ENCODE results near the gene PPA1.
"Not testable (repeated sequence)": the region's sequence is repeated elsewhere in the genome, so short reads cannot be mapped to it uniquely, and the experiment has no call there.

The PPA1 gene

DNA sequence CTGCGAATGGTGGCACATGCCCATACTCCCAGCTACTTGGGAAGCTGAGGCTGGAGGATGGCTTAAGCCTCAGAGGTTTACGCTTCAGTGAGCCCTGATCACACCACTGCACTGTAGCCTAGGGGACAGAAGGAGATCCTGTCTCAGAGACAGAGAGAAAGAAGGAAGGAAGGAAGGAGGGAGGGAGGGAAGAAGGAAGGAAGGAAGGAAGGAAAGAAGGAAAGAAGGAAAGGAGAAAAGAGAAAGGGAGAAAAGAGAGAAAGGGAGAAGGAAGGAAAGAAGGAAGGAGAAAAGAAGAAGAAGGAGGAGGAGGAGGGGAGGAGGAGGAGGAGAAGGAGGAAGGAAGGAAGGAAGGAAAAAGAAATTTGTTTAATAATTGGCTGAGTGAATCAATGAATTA is 49.9 kb downstream of the PPA1 start:
- no peak overlapping the region for H3K27ac ChIP-seq (ENCODE audit: low read length)
- no peak overlapping the region for H3K4me3 ChIP-seq (ENCODE audit: low read depth in 1 of 2, low read length in 2 of 2)
- H3K4me1 ChIP-seq (ENCODE audit: control insufficient read depth in 1 of 2, insufficient read depth in 2 of 2, low read length in 2 of 2) = no peaks in the 10 kb centered on the region
- H3K36me3 ChIP-seq (ENCODE audit: control insufficient read depth in 1 of 2, insufficient read depth in 2 of 2, low read length in 2 of 2) = no peaks in the 10 kb centered on the region
- H3K9me3 ChIP-seq (ENCODE audit: control insufficient read depth in 1 of 2, low read length in 2 of 2) = no peaks in the 10 kb centered on the region
- H3K27me3 ChIP-seq (ENCODE audit: low read depth, low read length) = no peaks in the 10 kb centered on the region

GRCh38 chr10:70179209-70179608 is 54.0 kb downstream of the PPA1 start:
- H3K4me3 ChIP-seq (ENCODE audit: low read depth in 1 of 2, low read length in 2 of 2); H3K4me1 ChIP-seq (ENCODE audit: control insufficient read depth in 1 of 2, insufficient read depth in 2 of 2, low read length in 2 of 2): not testable (repeated sequence)

DNA sequence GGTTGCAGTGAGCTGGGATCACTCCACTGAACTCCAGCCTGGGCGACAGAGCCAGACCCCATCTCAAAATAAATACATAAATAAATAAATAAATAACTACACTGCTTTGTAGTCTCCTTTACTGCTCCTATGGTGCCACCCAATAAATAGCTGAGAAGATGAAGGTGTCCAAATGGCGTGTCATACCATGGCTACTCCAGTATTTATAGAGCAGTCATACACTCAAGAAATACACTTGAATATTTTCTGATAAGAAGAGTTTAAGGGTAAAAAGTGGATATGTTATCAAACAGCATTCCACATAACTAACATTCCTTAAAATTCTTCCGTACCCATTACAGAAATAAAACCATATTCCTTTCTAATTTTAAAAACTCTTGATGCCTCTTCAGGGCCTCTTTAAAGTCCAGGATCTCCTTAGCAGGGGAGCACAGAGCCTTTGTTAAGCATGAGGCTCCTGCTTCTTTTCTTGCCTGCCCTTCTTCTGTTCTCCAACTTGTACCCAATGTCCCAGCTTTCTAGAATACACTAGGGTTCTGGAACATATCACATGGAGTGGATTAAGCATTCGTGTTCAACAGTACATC is 55.0 kb downstream of the PPA1 start:
- H3K36me3 ChIP-seq (ENCODE audit: control insufficient read depth in 1 of 2, insufficient read depth in 2 of 2, low read length in 2 of 2) = no peaks in the 10 kb centered on the region
- no peaks in the 10 kb centered on the region for H3K9me3 ChIP-seq (ENCODE audit: control insufficient read depth in 1 of 2, low read length in 2 of 2)
- H3K27ac ChIP-seq (ENCODE audit: low read length) = no peak overlapping the region
- H3K4me3 ChIP-seq (ENCODE audit: low read depth in 1 of 2, low read length in 2 of 2) = no peak overlapping the region
- peaks cover 0 to 4% of the 10 kb centered on the region in 2 donors for H3K4me1 ChIP-seq (ENCODE audit: control insufficient read depth in 1 of 2, insufficient read depth in 2 of 2, low read length in 2 of 2)
- H3K27me3 ChIP-seq (ENCODE audit: low read depth, low read length) = no peaks in the 10 kb centered on the region

More at GRCh38 chr10:70179209-70179608, 54.0 kb downstream of the PPA1 start:
- not testable (repeated sequence) for H3K36me3 ChIP-seq (ENCODE audit: control insufficient read depth in 1 of 2, insufficient read depth in 2 of 2, low read length in 2 of 2); H3K27ac ChIP-seq (ENCODE audit: low read length); H3K27me3 ChIP-seq (ENCODE audit: low read depth, low read length); H3K9me3 ChIP-seq (ENCODE audit: control insufficient read depth in 1 of 2, low read length in 2 of 2)

GRCh38 chr10:70176441-70176840 is 56.8 kb downstream of the PPA1 start:
- H3K36me3 ChIP-seq (ENCODE audit: control insufficient read depth in 1 of 2, insufficient read depth in 2 of 2, low read length in 2 of 2) = no peaks in the 10 kb centered on the region

DNA sequence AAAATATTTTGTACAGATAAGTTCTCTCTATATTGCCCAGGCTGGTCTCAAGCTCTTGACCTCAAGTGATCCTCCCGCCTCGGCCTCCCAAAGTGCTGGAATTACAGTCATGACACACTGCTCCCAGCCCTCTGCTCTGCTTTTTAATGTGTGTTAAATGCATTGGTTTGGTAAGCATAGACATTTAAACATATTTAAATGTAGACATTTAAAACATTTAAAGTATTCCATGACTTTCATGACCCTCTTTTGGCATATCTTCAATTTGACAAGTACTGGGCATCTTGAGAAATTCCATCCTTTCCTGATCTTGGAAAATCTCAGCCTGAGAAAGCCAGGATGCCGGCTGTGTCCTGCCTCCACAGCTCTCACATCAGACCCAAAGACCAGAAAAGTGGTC is 57.7 kb downstream of the PPA1 start:
- Histone ChIP-seq H3K4me1 (ENCODE audit: control insufficient read depth in 1 of 2, insufficient read depth in 2 of 2, low read length in 2 of 2) (peaks cover 2 to 4% of the 10 kb centered on the region in 2 donors), H3K4me3 (ENCODE audit: low read depth in 1 of 2, low read length in 2 of 2) (no peak overlapping the region), H3K36me3 (ENCODE audit: control insufficient read depth in 1 of 2, insufficient read depth in 2 of 2, low read length in 2 of 2) (no peaks in the 10 kb centered on the region), H3K27ac (ENCODE audit: low read length) (no peak overlapping the region), H3K9me3 (ENCODE audit: control insufficient read depth in 1 of 2, low read length in 2 of 2) (no peaks in the 10 kb centered on the region), H3K27me3 (ENCODE audit: low read depth, low read length) (no peaks in the 10 kb centered on the region)

More at GRCh38 chr10:70176441-70176840, 56.8 kb downstream of the PPA1 start:
- Histone ChIP-seq H3K4me1 (ENCODE audit: control insufficient read depth in 1 of 2, insufficient read depth in 2 of 2, low read length in 2 of 2) (peaks cover 0 to 4% of the 10 kb centered on the region in 2 donors), H3K9me3 (ENCODE audit: control insufficient read depth in 1 of 2, low read length in 2 of 2) (no peaks in the 10 kb centered on the region), H3K4me3 (ENCODE audit: low read depth in 1 of 2, low read length in 2 of 2) (no peak overlapping the region), H3K27ac (ENCODE audit: low read length) (no peak overlapping the region), H3K27me3 (ENCODE audit: low read depth, low read length) (no peaks in the 10 kb centered on the region)

- no peak overlapping the region for H3K27ac ChIP-seq (ENCODE audit: low read length)
Measured at GRCh38 chr10:70174058-70174741, 59.0 kb downstream of the PPA1 start.

DNA sequence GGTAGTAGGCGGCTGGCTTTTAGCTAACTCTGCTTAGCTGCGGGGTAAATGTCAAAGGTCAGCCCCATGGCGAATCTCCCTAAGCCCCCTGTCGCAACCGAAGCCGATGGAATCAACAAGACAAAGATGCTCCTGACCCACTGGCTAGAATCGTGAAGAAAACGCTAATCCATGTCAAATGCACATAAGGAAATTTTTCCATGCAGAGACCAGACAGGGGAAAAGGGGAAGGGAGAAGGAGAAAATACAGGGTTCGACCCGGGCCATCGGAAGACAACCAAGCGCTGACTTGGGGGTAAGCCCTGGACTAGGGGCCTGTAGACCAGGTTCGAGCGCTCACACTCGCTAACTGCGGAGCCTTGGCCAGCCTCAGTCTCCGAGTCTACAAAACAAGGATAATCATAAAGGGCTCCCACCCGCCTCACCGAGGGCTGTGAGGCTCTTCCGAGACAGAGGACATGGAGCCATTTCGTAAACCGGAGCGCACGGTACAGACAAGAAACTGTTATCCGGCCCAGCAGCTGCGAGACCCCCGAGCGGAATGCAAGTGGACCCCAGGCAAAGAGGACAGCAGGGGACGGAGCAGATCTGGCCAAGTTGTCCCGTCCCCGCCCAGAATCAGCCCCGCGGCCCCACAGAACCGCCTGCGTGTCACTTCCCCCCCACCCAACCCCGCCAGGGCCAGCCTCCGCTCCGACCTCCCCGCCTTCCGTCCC is 63.4 kb downstream of the PPA1 start:
- no peaks in the 10 kb centered on the region for H3K27me3 ChIP-seq (ENCODE audit: low read depth, low read length)
- no peaks in the 10 kb centered on the region for H3K36me3 ChIP-seq (ENCODE audit: control insufficient read depth in 1 of 2, insufficient read depth in 2 of 2, low read length in 2 of 2)
- H3K4me1 ChIP-seq (ENCODE audit: control insufficient read depth in 1 of 2, insufficient read depth in 2 of 2, low read length in 2 of 2) = peaks cover 8 to 39% of the 10 kb centered on the region in 2 donors
- H3K9me3 ChIP-seq (ENCODE audit: control insufficient read depth in 1 of 2, low read length in 2 of 2) = no peaks in the 10 kb centered on the region
- peak overlapping the region; percentile 78 to 96 for H3K4me3 ChIP-seq (ENCODE audit: low read depth in 1 of 2, low read length in 2 of 2)
- H3K27ac ChIP-seq (ENCODE audit: low read length) = peak overlapping the region; percentile 94

More at GRCh38 chr10:70174058-70174741, 59.0 kb downstream of the PPA1 start:
- no peaks in the 10 kb centered on the region for H3K9me3 ChIP-seq (ENCODE audit: control insufficient read depth in 1 of 2, low read length in 2 of 2)
- peaks cover 4% of the 10 kb centered on the region in 2 donors for H3K4me1 ChIP-seq (ENCODE audit: control insufficient read depth in 1 of 2, insufficient read depth in 2 of 2, low read length in 2 of 2)
- H3K27me3 ChIP-seq (ENCODE audit: low read depth, low read length) = no peaks in the 10 kb centered on the region
- no peak overlapping the region for H3K4me3 ChIP-seq (ENCODE audit: low read depth in 1 of 2, low read length in 2 of 2)
- no peaks in the 10 kb centered on the region for H3K36me3 ChIP-seq (ENCODE audit: control insufficient read depth in 1 of 2, insufficient read depth in 2 of 2, low read length in 2 of 2)

GRCh38 chr10:70169011-70169410 is 64.2 kb downstream of the PPA1 start:
- Histone ChIP-seq H3K36me3 (ENCODE audit: control insufficient read depth in 1 of 2, insufficient read depth in 2 of 2, low read length in 2 of 2) (no peaks in the 10 kb centered on the region), H3K27me3 (ENCODE audit: low read depth, low read length) (no peaks in the 10 kb centered on the region), H3K4me3 (ENCODE audit: low read depth in 1 of 2, low read length in 2 of 2) (peak overlapping the region; percentile 78 to 96), H3K4me1 (ENCODE audit: control insufficient read depth in 1 of 2, insufficient read depth in 2 of 2, low read length in 2 of 2) (peaks cover 11 to 44% of the 10 kb centered on the region in 2 donors), H3K27ac (ENCODE audit: low read length) (peak overlapping the region; percentile 94), H3K9me3 (ENCODE audit: control insufficient read depth in 1 of 2, low read length in 2 of 2) (no peaks in the 10 kb centered on the region)

DNA sequence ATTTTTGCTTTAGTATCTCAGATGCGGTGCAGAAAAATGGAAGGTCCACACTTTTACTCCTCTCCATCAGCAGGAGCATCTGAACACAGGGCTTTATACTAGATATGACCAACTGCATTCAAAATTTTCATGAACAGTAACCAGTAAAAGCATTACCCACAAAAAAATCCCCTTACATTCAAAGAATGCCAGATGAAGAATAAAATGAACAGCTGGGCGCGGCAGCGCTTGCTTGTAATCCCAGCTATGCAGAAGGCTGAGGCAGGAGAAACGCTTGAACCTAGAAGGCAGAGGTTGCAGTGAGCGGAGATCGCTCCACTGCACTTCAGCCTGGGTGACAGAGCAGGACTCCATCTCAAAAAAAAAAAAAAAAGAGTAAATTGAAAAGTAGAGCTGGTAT is 66.0 kb downstream of the PPA1 start:
- peaks cover 19 to 60% of the 10 kb centered on the region in 2 donors for H3K4me1 ChIP-seq (ENCODE audit: control insufficient read depth in 1 of 2, insufficient read depth in 2 of 2, low read length in 2 of 2)
- no peaks in the 10 kb centered on the region for H3K27me3 ChIP-seq (ENCODE audit: low read depth, low read length)
- H3K27ac ChIP-seq (ENCODE audit: low read length) = no peak overlapping the region
- no peak overlapping the region for H3K4me3 ChIP-seq (ENCODE audit: low read depth in 1 of 2, low read length in 2 of 2)
- H3K9me3 ChIP-seq (ENCODE audit: control insufficient read depth in 1 of 2, low read length in 2 of 2) = no peaks in the 10 kb centered on the region
- no peaks in the 10 kb centered on the region for H3K36me3 ChIP-seq (ENCODE audit: control insufficient read depth in 1 of 2, insufficient read depth in 2 of 2, low read length in 2 of 2)

DNA sequence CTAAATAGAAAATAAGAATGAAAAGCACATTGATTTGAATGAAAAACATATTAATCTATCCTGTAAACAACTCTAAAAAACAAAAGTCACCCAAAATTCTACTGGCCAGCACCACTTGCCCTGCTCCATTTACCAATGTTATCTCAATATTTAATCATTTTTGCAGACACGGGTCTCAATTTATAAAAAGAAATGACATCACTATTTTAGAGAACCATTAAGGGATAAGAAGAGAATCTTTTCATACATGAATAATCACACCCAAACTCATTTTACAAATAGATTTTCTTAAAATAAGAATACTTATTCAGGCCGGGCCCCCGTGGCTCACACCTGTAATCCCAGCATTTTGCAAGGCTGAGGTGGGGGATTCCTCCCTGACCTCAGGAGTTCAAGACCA is 66.8 kb downstream of the PPA1 start:
- Histone ChIP-seq H3K4me3 (ENCODE audit: low read depth in 1 of 2, low read length in 2 of 2) (no peak overlapping the region), H3K36me3 (ENCODE audit: control insufficient read depth in 1 of 2, insufficient read depth in 2 of 2, low read length in 2 of 2) (peaks cover 0 to 2% of the 10 kb centered on the region in 2 donors), H3K4me1 (ENCODE audit: control insufficient read depth in 1 of 2, insufficient read depth in 2 of 2, low read length in 2 of 2) (peaks cover 24 to 64% of the 10 kb centered on the region in 2 donors), H3K27ac (ENCODE audit: low read length) (no peak overlapping the region), H3K9me3 (ENCODE audit: control insufficient read depth in 1 of 2, low read length in 2 of 2) (no peaks in the 10 kb centered on the region), H3K27me3 (ENCODE audit: low read depth, low read length) (no peaks in the 10 kb centered on the region)

- Histone ChIP-seq H3K9me3 (ENCODE audit: control insufficient read depth in 1 of 2, low read length in 2 of 2) (no peaks in the 10 kb centered on the region), H3K27me3 (ENCODE audit: low read depth, low read length) (no peaks in the 10 kb centered on the region), H3K36me3 (ENCODE audit: control insufficient read depth in 1 of 2, insufficient read depth in 2 of 2, low read length in 2 of 2) (peaks cover 17 to 19% of the 10 kb centered on the region in 2 donors), H3K4me3 (ENCODE audit: low read depth in 1 of 2, low read length in 2 of 2) (no peak overlapping the region), H3K4me1 (ENCODE audit: control insufficient read depth in 1 of 2, insufficient read depth in 2 of 2, low read length in 2 of 2) (peaks cover 24 to 65% of the 10 kb centered on the region in 2 donors), H3K27ac (ENCODE audit: low read length) (no peak overlapping the region)
Measured at GRCh38 chr10:70164163-70164562, 69.1 kb downstream of the PPA1 start.

Measured in muscle layer of duodenum (tissue), 2 donors.